NCI-H2196 treated with DMSO at 0.1 percent for 48 hours (cell line): ENCODE measurements around the gene COBL.

Experiments used
- DNase-seq: peaks from one replicate; lab custom pipeline; 2025; ENCODE audit not compliant: unreplicated experiment; lab: John Stamatoyannopoulos, UW

Gene COBL

DNA sequence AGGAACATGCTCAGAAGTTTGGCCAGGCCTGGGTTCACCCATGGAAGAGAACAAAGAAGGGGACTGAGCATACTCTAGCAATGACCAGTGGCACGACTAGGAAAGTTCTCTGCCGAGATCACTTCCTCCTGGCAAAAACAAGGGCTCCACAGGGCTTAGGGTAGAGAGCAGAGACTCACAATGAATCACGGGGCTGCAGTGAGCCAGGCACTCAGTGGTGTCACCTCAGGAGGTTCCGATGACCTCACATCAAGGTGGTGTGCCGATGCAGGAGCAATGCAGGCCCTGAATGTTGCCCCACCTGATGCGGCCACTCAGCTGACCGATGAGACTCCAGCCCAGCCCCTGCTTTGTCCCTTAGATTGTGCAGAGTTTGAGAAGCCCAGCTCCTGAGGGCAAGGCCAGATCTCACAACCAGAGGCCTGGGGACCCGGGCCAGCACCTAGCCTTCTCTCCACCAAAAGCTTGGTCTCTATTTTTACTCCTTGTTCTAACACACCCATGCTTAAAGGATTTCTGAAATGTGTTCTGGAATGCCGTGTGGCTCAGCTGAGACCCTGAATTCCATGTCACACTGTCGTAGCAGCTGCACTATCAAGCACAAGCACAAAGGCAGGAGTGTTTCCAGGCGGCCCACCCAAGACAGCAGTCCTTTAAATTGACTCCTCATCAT lies 60.9 kb downstream of the COBL start:
- no peak for DNase-seq

DNA sequence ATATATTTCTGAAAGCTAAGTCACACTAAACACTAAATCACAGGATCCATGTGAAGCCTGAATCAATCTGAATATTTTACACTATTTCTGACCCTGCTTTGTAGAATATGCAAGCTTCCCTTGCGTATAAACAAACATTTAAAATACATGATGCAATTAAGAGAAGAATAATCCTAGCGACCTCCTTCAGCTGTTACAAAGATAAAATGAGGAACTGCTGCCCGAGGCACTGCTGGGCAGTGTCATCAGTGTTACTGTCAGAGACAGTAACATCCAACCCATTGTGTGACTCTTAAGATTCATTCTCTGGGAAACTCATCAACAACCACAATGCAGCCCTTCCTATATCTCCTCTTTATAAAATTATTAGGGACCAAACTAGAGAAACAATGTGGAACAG lies 61.6 kb downstream of the COBL start:
- no peak for DNase-seq

- DNase-seq, result no peak
These were observed 63.5 kb downstream of the COBL start for GRCh38 chr7:51253157-51253556.

- DNase-seq, result no peak
These were observed 65.3 kb downstream of the COBL start for GRCh38 chr7:51251290-51251689.

GRCh38 chr7:51250512-51250911 lies 66.1 kb downstream of the COBL start:
- no peak for DNase-seq

DNA sequence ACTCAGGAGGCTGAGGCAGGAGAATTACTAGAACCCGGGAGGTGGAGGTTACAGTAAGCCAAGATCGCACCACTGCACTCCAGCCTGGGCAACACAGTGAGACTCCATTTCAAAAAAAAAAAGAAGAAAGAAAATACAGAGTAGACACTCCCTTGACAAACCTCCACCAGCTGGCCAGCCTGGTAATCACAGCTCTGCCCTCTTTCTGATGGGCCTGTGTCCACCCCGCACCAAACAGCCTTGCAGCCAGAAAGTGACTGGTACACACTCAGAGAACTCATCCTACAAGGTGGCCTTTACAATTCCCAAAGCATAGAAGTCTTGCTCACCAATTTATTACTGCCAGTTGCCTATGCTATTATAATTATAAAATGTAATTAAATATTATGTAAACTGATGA lies 66.6 kb downstream of the COBL start:
- DNase-seq, result no peak

- DNase-seq, result no peak
These were observed 67.2 kb downstream of the COBL start for GRCh38 chr7:51249187-51249945.

GRCh38 chr7:51246258-51247245 lies 70.1 kb downstream of the COBL start:
- no peak for DNase-seq

DNA sequence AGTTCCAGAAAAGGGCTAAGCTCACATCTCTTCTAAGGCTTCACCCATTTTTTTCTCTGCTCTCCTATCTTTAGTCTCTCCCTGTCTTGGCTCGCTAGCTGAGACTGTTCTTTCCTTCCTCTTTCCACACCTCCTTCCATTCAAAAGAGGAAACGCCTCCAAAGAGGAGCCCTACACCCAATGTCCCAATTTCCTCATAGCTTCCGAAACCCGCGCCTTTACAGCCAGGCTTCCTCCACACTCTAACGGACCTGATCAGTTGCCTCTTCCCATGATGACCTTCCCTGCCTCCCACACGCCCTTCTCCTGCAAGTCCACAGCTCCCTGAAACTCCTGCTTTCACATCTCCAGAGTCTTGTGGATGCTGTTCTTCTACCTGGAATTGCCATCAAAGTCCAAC lies 71.7 kb downstream of the COBL start:
- DNase-seq, result no peak

DNA sequence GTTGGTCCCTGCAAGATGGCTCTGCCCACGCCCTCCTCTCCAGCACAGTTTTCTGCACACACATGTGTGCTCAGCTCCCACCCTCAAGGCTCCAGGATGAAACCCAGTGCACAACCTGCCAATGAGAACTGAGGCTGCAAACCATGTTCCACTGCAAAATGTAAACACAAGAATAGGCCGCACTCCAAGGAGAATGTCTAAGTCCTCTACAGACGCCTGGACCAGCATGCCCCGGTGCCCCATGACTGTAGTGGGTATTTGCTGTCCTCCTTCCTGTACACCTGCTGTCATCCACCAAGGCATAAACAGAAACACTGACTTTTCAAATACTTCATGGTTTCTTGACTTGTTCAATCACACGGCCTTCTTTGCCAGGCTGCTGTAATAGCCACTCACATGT lies 72.6 kb downstream of the COBL start:
- DNase-seq, result no peak

- no peak for DNase-seq
These were observed 73.0 kb downstream of the COBL start for GRCh38 chr7:51243631-51244030.

DNA sequence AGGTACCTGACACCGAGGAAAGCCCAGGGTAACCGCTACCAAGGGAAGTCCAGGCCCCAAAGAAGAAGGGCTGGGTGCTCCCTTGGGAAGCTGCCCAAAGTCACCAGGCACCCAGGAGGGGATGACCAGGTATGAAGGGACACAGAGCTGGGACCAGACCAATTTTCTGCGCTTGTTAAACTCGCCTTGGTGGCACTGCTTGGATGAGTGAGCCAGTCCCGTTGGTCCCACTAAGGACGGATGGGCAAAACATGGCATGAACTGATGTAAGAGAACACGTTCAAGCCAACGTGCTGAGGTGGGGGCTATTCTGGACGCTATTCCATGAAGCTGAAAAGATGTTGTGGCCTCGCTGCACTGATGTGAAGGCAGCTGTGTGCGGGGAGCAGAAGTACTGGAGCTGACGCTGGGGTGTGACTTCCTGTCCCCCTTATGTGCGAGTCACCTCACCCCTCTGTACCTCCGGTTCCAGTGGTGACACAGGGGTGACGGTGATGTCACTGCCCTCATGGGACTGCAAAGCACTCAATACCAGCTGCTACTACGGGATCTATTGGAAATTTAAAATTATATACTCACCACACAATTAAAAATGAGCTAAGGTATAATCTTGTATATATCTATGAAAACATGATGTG lies 73.6 kb downstream of the COBL start:
- no peak for DNase-seq

- no peak for DNase-seq
These were observed 74.5 kb downstream of the COBL start for GRCh38 chr7:51242007-51242691.

- DNase-seq, result no peak
These were observed 75.7 kb downstream of the COBL start for GRCh38 chr7:51240868-51241267.

- no peak for DNase-seq
These were observed 76.9 kb downstream of the COBL start for GRCh38 chr7:51239691-51240090.

GRCh38 chr7:51238981-51239495 lies 77.6 kb downstream of the COBL start:
- DNase-seq, result no peak

DNA sequence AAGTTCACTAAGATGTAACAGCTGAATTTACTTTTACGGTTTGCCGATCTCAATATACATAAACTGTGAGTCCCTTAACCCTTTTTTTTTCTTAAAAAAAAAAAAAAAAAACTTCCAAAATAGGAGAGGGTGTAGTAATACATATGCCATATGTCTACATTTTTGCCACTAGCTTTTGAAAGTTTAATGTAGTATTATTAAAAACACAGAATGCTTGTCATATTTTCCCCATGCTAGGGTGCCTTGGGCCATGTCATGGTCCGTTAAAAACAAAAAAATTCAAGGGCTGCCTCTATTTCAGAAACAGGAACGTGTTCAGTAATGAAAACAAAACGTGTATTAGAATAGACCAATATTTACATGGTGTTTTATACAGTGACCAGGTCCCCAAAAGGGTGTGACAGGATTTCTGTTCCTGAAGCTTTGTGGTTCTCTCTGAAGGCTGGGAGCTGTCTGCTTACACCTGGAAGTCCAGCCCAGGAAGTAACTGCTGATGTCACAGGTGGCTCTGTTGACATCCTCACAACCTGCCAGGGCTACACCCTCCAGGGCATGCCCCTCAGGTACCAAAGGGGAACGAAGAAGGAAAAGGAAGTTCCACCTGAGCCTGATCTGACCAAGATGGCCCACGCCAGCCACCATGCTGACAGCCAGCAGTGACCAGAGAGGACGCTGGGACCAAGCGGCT lies 79.0 kb downstream of the COBL start:
- DNase-seq, result no peak

- DNase-seq, result no peak
These were observed 80.0 kb downstream of the COBL start for GRCh38 chr7:51236470-51237132.
